HCT116 (cell line): Measurements from ENCODE around the gene HYAL2. TPM values are rescaled to one million over a fixed set of nuclear protein-coding genes. Genes with fewer than 3 reads are reported as not detected.

ENCODE experiments used
- ATAC-seq: fragments of 200-7000 bp; cut with Tn5 transposase; 2 replicates; pipeline ENCODE4 v1.9.1; 2020; ENCODE audit warnings: mild to moderate bottlenecking, moderate library complexity
- BruUV-seq: library from RNA; stranded (reverse); fragments of 400-500 nt; replicated peaks from 2 replicates; lab custom pipeline; 2021; lab: Mats Ljungman, UMichigan
- CTCF ChIA-PET: fragments of 300-600 bp; sonication (Branson Sonifier 250); formaldehyde crosslinking; loops from one replicate; lab custom pipeline; 2021; ENCODE audit warnings: antibody characterized with exemption; lab: Charles Lee
- POLR2A ChIA-PET: fragments of 300-600, 350-600 bp; sonication (Branson Sonifier 250); formaldehyde crosslinking; loops from one replicate; lab custom pipeline; 2021; ENCODE audit warnings: antibody characterized with exemption; lab: Charles Lee
- RAD21 ChIA-PET, 2 experiments: fragments of 300-600 bp; sonication (Branson Sonifier 250); formaldehyde crosslinking; loops; one replicate each; lab custom pipeline; 2023; ENCODE audit warnings: low total read pairs in 2 of 2; ENCODE audit not compliant: uncharacterized antibody in 2 of 2, unreplicated experiment in 2 of 2, low non-redundant PET in 1 of 2; lab: Charles Lee
- DNase-seq: peaks from one replicate; pipeline ENCODE4 v3.0.0-alpha.2; 2010; ENCODE audit warnings: low read depth, low spot score
- H2AFZ ChIP-seq: fragments of 200-600 bp; shearing (Covaris generic), sonication (generic); 2 replicates; pipeline ENCODE4 v1.6.1; 2017; ENCODE audit warnings: low read depth, mixed run types, mixed read lengths, antibody characterized with exemption, low read length; ENCODE audit not compliant: poor library complexity, severe bottlenecking
- H3K27ac ChIP-seq: 2 replicates; pipeline ENCODE4 v1.5.1; 2012; ENCODE audit warnings: low read depth, low read length
- H3K27me3 ChIP-seq: fragments of 200-600 bp; sonication (generic); 2 replicates; pipeline ENCODE4 v1.6.1; 2016; ENCODE audit warnings: mixed run types, low read length, mixed read lengths; ENCODE audit not compliant: insufficient read depth
- H3K36me3 ChIP-seq, 2 experiments: fragments of 200-500 bp in 1 of 2; fragments of 200-600 bp in 1 of 2; sonication (Bioruptor generic) in 1 of 2; sonication (generic) in 1 of 2; 2 replicates each; pipeline versions ENCODE4 v1.5.1 to v1.6.1; 2014 to 2016; ENCODE audit warnings: low read length in 2 of 2, inconsistent platforms in 1 of 2, mixed read lengths in 1 of 2, mixed run types in 1 of 2; ENCODE audit not compliant: insufficient read depth in 2 of 2, control insufficient read depth in 1 of 2
- H3K4me1 ChIP-seq, 2 experiments: fragments of 200-600 bp in 1 of 2; sonication (generic) in 1 of 2; 2 replicates each; pipeline versions ENCODE4 v1.5.1 to v1.6.1; 2012 to 2017; ENCODE audit warnings: low read length in 2 of 2, inconsistent platforms in 1 of 2, mild to moderate bottlenecking in 1 of 2, mixed read lengths in 1 of 2, mixed run types in 1 of 2, moderate library complexity in 1 of 2; ENCODE audit not compliant: insufficient read depth in 2 of 2, control insufficient read depth in 1 of 2
- H3K4me2 ChIP-seq: fragments of 200-600 bp; sonication (generic); 2 replicates; pipeline ENCODE4 v1.6.1; 2017; ENCODE audit warnings: mixed run types, low read length, mixed read lengths
- H3K4me3 ChIP-seq, 2 experiments: fragments of 200-600 bp in 1 of 2; sonication (generic) in 1 of 2; replicated peaks in 1 of 2; 2 replicates each; pipeline ENCODE4 v1.5.1; 2011 to 2016; ENCODE audit warnings: low read length in 2 of 2, control low read depth in 1 of 2, low read depth in 1 of 2, mild to moderate bottlenecking in 1 of 2, mixed read lengths in 1 of 2, mixed run types in 1 of 2
- H3K79me2 ChIP-seq: fragments of 200-600 bp; sonication (generic); 2 replicates; pipeline ENCODE4 v1.6.1; 2017; ENCODE audit warnings: mild to moderate bottlenecking, mixed run types, low read length, moderate library complexity, mixed read lengths; ENCODE audit not compliant: insufficient read depth
- H3K9ac ChIP-seq: fragments of 200-600 bp; sonication (generic); 2 replicates; pipeline ENCODE4 v1.6.1; 2016; ENCODE audit warnings: low read length, mixed read lengths
- H3K9me2 ChIP-seq: fragments of 200-600 bp; sonication (generic), shearing (Covaris generic); 2 replicates; pipeline ENCODE4 v1.6.1; 2017; ENCODE audit warnings: mixed run types, mild to moderate bottlenecking, moderate library complexity; ENCODE audit not compliant: insufficient read depth
- H3K9me3 ChIP-seq, 2 experiments: fragments of 200-500 bp in 1 of 2; fragments of 200-600 bp in 1 of 2; sonication (Bioruptor generic) in 1 of 2; sonication (generic) in 1 of 2; 2 replicates each; pipeline ENCODE4 v1.6.1; 2014 to 2017; ENCODE audit warnings: low read length in 2 of 2, mixed read lengths in 2 of 2, inconsistent platforms in 1 of 2, low read depth in 1 of 2, mild to moderate bottlenecking in 1 of 2, mixed run types in 1 of 2, moderate library complexity in 1 of 2; ENCODE audit not compliant: control insufficient read depth in 1 of 2, insufficient read depth in 1 of 2
- H4K20me1 ChIP-seq: fragments of 200-600 bp; sonication (generic), shearing (Covaris generic); 2 replicates; pipeline ENCODE4 v1.6.1; 2017; ENCODE audit warnings: mixed run types, mild to moderate bottlenecking, moderate library complexity; ENCODE audit not compliant: insufficient read depth
- ATF3 ChIP-seq: IDR thresholded peaks from 2 replicates; pipeline ENCODE4 v1.6.1; 2012
- CEBPB ChIP-seq: IDR thresholded peaks from 2 replicates; pipeline ENCODE4 v1.6.1; 2012; ENCODE audit warnings: low read depth
- CTCF ChIP-seq, 3 experiments: fragments of 200-600 bp in 1 of 3; sonication (generic) in 1 of 3; IDR thresholded peaks in 2 of 3; conservative IDR thresholded peaks in 1 of 3; 2 replicates each; pipeline ENCODE4 v1.5.1; 2012 to 2017; ENCODE audit warnings: low read depth in 2 of 3, low read length in 2 of 3, antibody characterized with exemption in 1 of 3, borderline replicate concordance in 1 of 3, control low read depth in 1 of 3, mild to moderate bottlenecking in 1 of 3, mixed read lengths in 1 of 3, mixed run types in 1 of 3, moderate library complexity in 1 of 3; ENCODE audit not compliant: insufficient read depth in 1 of 3
- EGR1 ChIP-seq: IDR thresholded peaks from 2 replicates; pipeline ENCODE4 v1.6.1; 2012; ENCODE audit warnings: low read depth
- FOSL1 ChIP-seq: IDR thresholded peaks from 2 replicates; pipeline ENCODE4 v1.6.1; 2012; ENCODE audit warnings: low read depth
- JUND ChIP-seq: IDR thresholded peaks from 2 replicates; pipeline ENCODE4 v1.6.1; 2012
- MAX ChIP-seq: IDR thresholded peaks from 2 replicates; pipeline ENCODE4 v1.6.1; 2012
- RAD21 ChIP-seq: IDR thresholded peaks from 2 replicates; pipeline ENCODE4 v1.6.1; 2012; ENCODE audit warnings: low read depth, mild to moderate bottlenecking
- SP1 ChIP-seq: IDR thresholded peaks from 2 replicates; pipeline ENCODE4 v1.6.1; 2012; ENCODE audit warnings: low read depth
- SRF ChIP-seq: IDR thresholded peaks from 2 replicates; pipeline ENCODE4 v1.6.1; 2012; ENCODE audit warnings: low read depth
- TCF7L2 ChIP-seq: IDR thresholded peaks from 2 replicates; pipeline ENCODE4 v1.7.0; 2011; ENCODE audit warnings: borderline replicate concordance, inconsistent platforms; ENCODE audit not compliant: insufficient read depth, insufficient read length; ENCODE audit errors: extremely low read depth
- YY1 ChIP-seq: IDR thresholded peaks from 2 replicates; pipeline ENCODE4 v1.6.1; 2011; ENCODE audit warnings: low read length, low read depth, moderate library complexity, mild to moderate bottlenecking; ENCODE audit not compliant: insufficient replicate concordance; ENCODE audit errors: extremely low read depth
- ZBTB33 ChIP-seq: IDR thresholded peaks from 2 replicates; pipeline ENCODE4 v1.6.1; 2011; ENCODE audit warnings: mild to moderate bottlenecking, low read length, moderate library complexity; ENCODE audit not compliant: insufficient replicate concordance; ENCODE audit errors: extremely low read depth
- intact Hi-C: fragments of 100-400 bp; cut with micrococcal nuclease; formaldehyde crosslinking; loops from 2 replicates; pipeline ENCODE4 v1.10.0; 2022
- total RNA-seq: library from RNA; stranded (reverse); gene quantifications from one replicate; pipeline ENCODE4 v1.2.1, GENCODE V29; 2021; ENCODE audit not compliant: unreplicated experiment

HYAL2 gene
- total RNA-seq, 1 experiment from 2014 or later, result 42.2 TPM

- Histone ChIP-seq H3K9ac (no peak overlapping the region), H2AFZ (no peak overlapping the region), H3K27ac (no peak overlapping the region), H3K4me3 (no peak overlapping the region), H3K36me3 (peaks cover 10 to 18% of the 10 kb centered on the region in 2 experiments), H3K27me3 (no peaks in the 10 kb centered on the region), H3K9me2 (no peaks in the 10 kb centered on the region), H3K9me3 (no peaks in the 10 kb centered on the region), H4K20me1 (no peaks in the 10 kb centered on the region), H3K4me1 (peaks cover 11 to 29% of the 10 kb centered on the region in 2 experiments), H3K4me2 (no peak overlapping the region), H3K79me2 (peaks cover 34% of the 10 kb centered on the region)
- BruUV-seq, result no TSS peak
- POLR2A ChIA-PET, result interaction anchor here (1.3 kb wide), 1 partner anchor 16 kb away, joined by 4 read pairs; the partner anchor contains the start of gene LSMEM2
- DNase-seq, result no peak
- intact Hi-C loops, result no loop called here
- RAD21 ChIA-PET, result no interaction called here
- CTCF ChIA-PET, result no interaction called here
- no peak for TF ChIP-seq ZBTB33
- TF ChIP-seq CTCF (IDR thresholded peaks at IDR 0.05 in 2 of 3, conservative IDR thresholded peaks at IDR 0.05 in 1 of 3; ENCODE audit: borderline replicate concordance in 1 of 3, insufficient read depth in 1 of 3, low read depth in 2 of 3, low read length in 2 of 3), result no peak
- TF ChIP-seq CEBPB, result no peak
- no peak for TF ChIP-seq RAD21
- TF ChIP-seq JUND, result no peak
- no peak for TF ChIP-seq YY1
- no peak for TF ChIP-seq FOSL1
- TF ChIP-seq ATF3, result no peak
- no peak for TF ChIP-seq EGR1
- no peak for TF ChIP-seq TCF7L2
- no peak for TF ChIP-seq SP1
- no peak for TF ChIP-seq MAX
- TF ChIP-seq SRF, result no peak
- no peak for ATAC-seq
Observed at GRCh38 chr3:50294089-50294488, 28.5 kb downstream of the HYAL2 start.
